Measurements from ENCODE around the gene CD53. TPM values are rescaled to one million over a fixed set of nuclear protein-coding genes. Genes with fewer than 3 reads are reported as not detected.

Gene CD53
- total RNA-seq, 1 donor from 2014 or later: 19.8 TPM

- H3K27ac ChIP-seq (ENCODE audit: low read depth, low read length): peak overlapping the region; percentile 36
- H3K4me3 ChIP-seq (ENCODE audit: low read length in 3 of 3): peak overlapping the region in 2 of 3 donors; percentile 17 to 43
Observed at GRCh38 chr1:110874324-110875215, 1.6 kb downstream of the CD53 start.

GRCh38 chr1:110875216-110875731 lies 2.3 kb downstream of the CD53 start:
- H3K4me3 ChIP-seq (ENCODE audit: low read length in 3 of 3): peak overlapping the region in 1 of 3 donors; percentile 43
- H3K4me1 ChIP-seq (ENCODE audit: control insufficient read depth in 3 of 3, insufficient read depth in 3 of 3, low read length in 3 of 3): no peaks in the 10 kb centered on the region
- H3K27ac ChIP-seq (ENCODE audit: low read depth, low read length): no peak overlapping the region
- no peaks in the 10 kb centered on the region for H3K9me3 ChIP-seq (ENCODE audit: control insufficient read depth in 3 of 3, low read length in 3 of 3)
- no peaks in the 10 kb centered on the region for H3K36me3 ChIP-seq (ENCODE audit: control insufficient read depth in 3 of 3, insufficient read depth in 3 of 3, low read length in 3 of 3)
- no peak overlapping the region for H3K9ac ChIP-seq (ENCODE audit: low read depth in 1 of 3, low read length in 3 of 3)
- no peaks in the 10 kb centered on the region for H3K27me3 ChIP-seq (ENCODE audit: control insufficient read depth in 3 of 3, insufficient read depth in 3 of 3, low read length in 3 of 3)

More at GRCh38 chr1:110874324-110875215, 1.6 kb downstream of the CD53 start:
- no peaks in the 10 kb centered on the region for H3K36me3 ChIP-seq (ENCODE audit: control insufficient read depth in 3 of 3, insufficient read depth in 3 of 3, low read length in 3 of 3)
- H3K9ac ChIP-seq (ENCODE audit: low read depth in 1 of 3, low read length in 3 of 3): no peak overlapping the region
- no peaks in the 10 kb centered on the region for H3K27me3 ChIP-seq (ENCODE audit: control insufficient read depth in 3 of 3, insufficient read depth in 3 of 3, low read length in 3 of 3)
- no peaks in the 10 kb centered on the region for H3K9me3 ChIP-seq (ENCODE audit: control insufficient read depth in 3 of 3, low read length in 3 of 3)
- H3K4me1 ChIP-seq (ENCODE audit: control insufficient read depth in 3 of 3, insufficient read depth in 3 of 3, low read length in 3 of 3): no peaks in the 10 kb centered on the region

DNA sequence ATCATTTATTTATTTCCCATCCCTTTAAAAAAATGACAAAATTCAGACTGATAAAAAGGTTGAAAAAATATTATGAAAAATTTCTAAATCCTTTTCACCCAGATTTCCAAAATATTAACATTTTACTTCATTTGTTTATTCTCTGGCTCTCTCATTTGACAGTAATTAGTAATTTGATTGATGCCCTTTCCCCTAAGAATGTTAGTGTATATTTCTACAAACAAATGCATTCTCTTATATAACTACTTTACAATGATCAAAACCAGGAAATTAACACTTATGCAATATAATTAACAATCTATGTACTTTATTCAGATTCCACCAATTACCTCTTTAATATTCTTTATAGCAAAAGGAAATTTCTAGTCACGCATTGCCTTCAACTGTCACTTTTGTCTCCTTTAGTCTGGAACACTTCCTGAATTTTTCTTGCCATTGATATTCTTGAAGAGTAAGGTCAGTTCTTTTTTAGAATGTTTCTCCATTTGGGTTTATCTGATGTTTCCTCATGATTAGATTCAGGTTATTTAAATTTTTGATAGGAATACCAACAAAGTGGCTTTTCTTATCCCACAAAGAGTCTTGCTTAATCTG lies 3.9 kb downstream of the CD53 start:
- H3K9ac ChIP-seq (ENCODE audit: low read depth in 1 of 3, low read length in 3 of 3): no peak overlapping the region

DNA sequence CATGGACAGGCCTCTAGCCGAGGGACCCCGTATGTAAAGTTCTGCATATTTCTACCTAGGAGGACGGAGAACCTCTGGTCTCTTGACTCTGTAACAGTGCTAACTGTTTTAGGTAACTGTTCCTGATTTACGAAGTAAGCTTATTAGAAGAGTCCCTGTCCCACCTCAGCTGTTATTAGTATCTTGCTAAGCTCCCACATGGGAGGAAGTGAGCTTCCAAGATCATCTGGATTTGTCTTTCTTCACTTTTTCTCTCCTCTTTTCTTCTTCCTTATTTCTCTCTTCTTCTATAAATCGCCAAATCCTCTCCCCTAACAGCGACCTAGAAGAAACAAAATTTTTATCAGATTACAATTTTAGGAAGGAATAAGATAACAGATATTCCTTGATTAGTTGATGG lies 4.4 kb downstream of the CD53 start:
- Histone ChIP-seq H3K9me3 (ENCODE audit: control insufficient read depth in 3 of 3, low read length in 3 of 3) (no peaks in the 10 kb centered on the region), H3K9ac (ENCODE audit: low read depth in 1 of 3, low read length in 3 of 3) (no peak overlapping the region), H3K4me3 (ENCODE audit: low read length in 3 of 3) (no peak overlapping the region), H3K4me1 (ENCODE audit: control insufficient read depth in 3 of 3, insufficient read depth in 3 of 3, low read length in 3 of 3) (no peaks in the 10 kb centered on the region), H3K27me3 (ENCODE audit: control insufficient read depth in 3 of 3, insufficient read depth in 3 of 3, low read length in 3 of 3) (no peaks in the 10 kb centered on the region), H3K27ac (ENCODE audit: low read depth, low read length) (no peak overlapping the region), H3K36me3 (ENCODE audit: control insufficient read depth in 3 of 3, insufficient read depth in 3 of 3, low read length in 3 of 3) (no peaks in the 10 kb centered on the region)

More for the DNA sequence above, 3.9 kb downstream of the CD53 start:
- Histone ChIP-seq H3K9me3 (ENCODE audit: control insufficient read depth in 3 of 3, low read length in 3 of 3) (no peaks in the 10 kb centered on the region), H3K27me3 (ENCODE audit: control insufficient read depth in 3 of 3, insufficient read depth in 3 of 3, low read length in 3 of 3) (no peaks in the 10 kb centered on the region), H3K36me3 (ENCODE audit: control insufficient read depth in 3 of 3, insufficient read depth in 3 of 3, low read length in 3 of 3) (no peaks in the 10 kb centered on the region), H3K4me3 (ENCODE audit: low read length in 3 of 3) (no peak overlapping the region), H3K27ac (ENCODE audit: low read depth, low read length) (no peak overlapping the region), H3K4me1 (ENCODE audit: control insufficient read depth in 3 of 3, insufficient read depth in 3 of 3, low read length in 3 of 3) (no peaks in the 10 kb centered on the region)

DNA sequence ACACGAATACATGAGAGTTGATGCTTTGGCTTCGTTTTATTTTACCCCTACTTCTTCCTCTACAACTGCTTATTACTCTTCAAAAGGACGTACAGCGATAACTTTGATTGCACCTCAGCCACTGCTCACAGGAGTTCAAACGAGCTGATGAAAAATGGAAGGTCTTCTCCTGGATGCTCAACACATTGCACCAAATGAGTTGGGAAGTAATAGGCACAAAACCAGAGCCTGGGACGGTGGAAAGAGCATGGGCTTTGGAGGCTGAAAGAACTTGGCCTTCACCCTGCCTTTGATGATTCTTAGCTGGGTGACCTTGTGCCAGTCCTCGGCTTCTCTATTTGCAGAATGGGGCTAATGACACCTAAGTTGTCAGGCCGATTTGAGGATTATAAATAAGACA lies 4.8 kb downstream of the CD53 start:
- Histone ChIP-seq H3K36me3 (ENCODE audit: control insufficient read depth in 3 of 3, insufficient read depth in 3 of 3, low read length in 3 of 3) (no peaks in the 10 kb centered on the region), H3K4me3 (ENCODE audit: low read length in 3 of 3) (no peak overlapping the region), H3K27me3 (ENCODE audit: control insufficient read depth in 3 of 3, insufficient read depth in 3 of 3, low read length in 3 of 3) (no peaks in the 10 kb centered on the region), H3K27ac (ENCODE audit: low read depth, low read length) (no peak overlapping the region), H3K9me3 (ENCODE audit: control insufficient read depth in 3 of 3, low read length in 3 of 3) (no peaks in the 10 kb centered on the region), H3K4me1 (ENCODE audit: control insufficient read depth in 3 of 3, insufficient read depth in 3 of 3, low read length in 3 of 3) (no peaks in the 10 kb centered on the region), H3K9ac (ENCODE audit: low read depth in 1 of 3, low read length in 3 of 3) (no peak overlapping the region)

DNA sequence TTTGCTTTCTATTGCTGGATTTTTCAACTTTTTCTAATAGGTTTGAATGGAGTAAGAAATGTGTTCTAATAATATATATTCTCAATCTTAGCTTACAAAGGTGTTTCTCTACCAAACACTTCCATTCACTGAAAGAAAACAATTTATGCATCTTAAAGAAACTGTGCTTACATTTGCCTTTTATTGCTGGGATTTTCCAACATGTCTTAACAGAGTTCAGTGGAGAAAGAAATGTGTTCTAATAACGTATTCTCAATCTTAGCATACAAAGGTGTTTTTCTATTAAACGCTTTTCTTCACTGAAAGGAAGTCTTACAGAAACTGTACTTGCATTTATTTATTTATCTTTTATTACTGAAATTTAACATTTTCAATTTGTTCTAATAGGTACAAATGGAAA lies 5.6 kb downstream of the CD53 start:
- Histone ChIP-seq H3K27ac (ENCODE audit: low read depth, low read length) (no peak overlapping the region), H3K9me3 (ENCODE audit: control insufficient read depth in 3 of 3, low read length in 3 of 3) (no peaks in the 10 kb centered on the region), H3K36me3 (ENCODE audit: control insufficient read depth in 3 of 3, insufficient read depth in 3 of 3, low read length in 3 of 3) (no peaks in the 10 kb centered on the region), H3K4me1 (ENCODE audit: control insufficient read depth in 3 of 3, insufficient read depth in 3 of 3, low read length in 3 of 3) (no peaks in the 10 kb centered on the region), H3K9ac (ENCODE audit: low read depth in 1 of 3, low read length in 3 of 3) (no peak overlapping the region), H3K4me3 (ENCODE audit: low read length in 3 of 3) (no peak overlapping the region), H3K27me3 (ENCODE audit: control insufficient read depth in 3 of 3, insufficient read depth in 3 of 3, low read length in 3 of 3) (no peaks in the 10 kb centered on the region)

- Histone ChIP-seq H3K27me3 (ENCODE audit: control insufficient read depth in 3 of 3, insufficient read depth in 3 of 3, low read length in 3 of 3) (no peaks in the 10 kb centered on the region), H3K36me3 (ENCODE audit: control insufficient read depth in 3 of 3, insufficient read depth in 3 of 3, low read length in 3 of 3) (no peaks in the 10 kb centered on the region), H3K4me3 (ENCODE audit: low read length in 3 of 3) (no peak overlapping the region), H3K9ac (ENCODE audit: low read depth in 1 of 3, low read length in 3 of 3) (no peak overlapping the region), H3K4me1 (ENCODE audit: control insufficient read depth in 3 of 3, insufficient read depth in 3 of 3, low read length in 3 of 3) (no peaks in the 10 kb centered on the region), H3K9me3 (ENCODE audit: control insufficient read depth in 3 of 3, low read length in 3 of 3) (no peaks in the 10 kb centered on the region), H3K27ac (ENCODE audit: low read depth, low read length) (no peak overlapping the region)
Observed at GRCh38 chr1:110878993-110879392, 6.0 kb downstream of the CD53 start.

GRCh38 chr1:110879758-110880606 lies 7.0 kb downstream of the CD53 start:
- no peaks in the 10 kb centered on the region for H3K4me1 ChIP-seq (ENCODE audit: control insufficient read depth in 3 of 3, insufficient read depth in 3 of 3, low read length in 3 of 3)

GRCh38 chr1:110880708-110881374 lies 7.9 kb downstream of the CD53 start:
- H3K4me1 ChIP-seq (ENCODE audit: control insufficient read depth in 3 of 3, insufficient read depth in 3 of 3, low read length in 3 of 3): no peaks in the 10 kb centered on the region
- H3K27me3 ChIP-seq (ENCODE audit: control insufficient read depth in 3 of 3, insufficient read depth in 3 of 3, low read length in 3 of 3): no peaks in the 10 kb centered on the region
- no peaks in the 10 kb centered on the region for H3K9me3 ChIP-seq (ENCODE audit: control insufficient read depth in 3 of 3, low read length in 3 of 3)
- H3K36me3 ChIP-seq (ENCODE audit: control insufficient read depth in 3 of 3, insufficient read depth in 3 of 3, low read length in 3 of 3): no peaks in the 10 kb centered on the region
- H3K27ac ChIP-seq (ENCODE audit: low read depth, low read length): no peak overlapping the region
- no peak overlapping the region for H3K9ac ChIP-seq (ENCODE audit: low read depth in 1 of 3, low read length in 3 of 3)
- H3K4me3 ChIP-seq (ENCODE audit: low read length in 3 of 3): no peak overlapping the region

More at GRCh38 chr1:110879758-110880606, 7.0 kb downstream of the CD53 start:
- H3K9ac ChIP-seq (ENCODE audit: low read depth in 1 of 3, low read length in 3 of 3): no peak overlapping the region
- H3K27me3 ChIP-seq (ENCODE audit: control insufficient read depth in 3 of 3, insufficient read depth in 3 of 3, low read length in 3 of 3): no peaks in the 10 kb centered on the region
- H3K9me3 ChIP-seq (ENCODE audit: control insufficient read depth in 3 of 3, low read length in 3 of 3): no peaks in the 10 kb centered on the region
- H3K4me3 ChIP-seq (ENCODE audit: low read length in 3 of 3): no peak overlapping the region
- no peaks in the 10 kb centered on the region for H3K36me3 ChIP-seq (ENCODE audit: control insufficient read depth in 3 of 3, insufficient read depth in 3 of 3, low read length in 3 of 3)
- H3K27ac ChIP-seq (ENCODE audit: low read depth, low read length): no peak overlapping the region
